CD14-positive monocyte (primary cell): Measurements from ENCODE around the gene LIMA1. TPM values are rescaled to one million over a fixed set of nuclear protein-coding genes. Genes with fewer than 3 reads are reported as not detected.

Experiments
- DNase-seq, 3 donors: peaks; one replicate each; pipeline ENCODE4 v3.0.0-alpha.2; 2011 to 2022
- H2AFZ ChIP-seq: 2 replicates; pipeline ENCODE4 v1.6.0; 2012; ENCODE audit warnings: mild to moderate bottlenecking, low read depth, low read length, inconsistent platforms; ENCODE audit not compliant: insufficient read depth, poor library complexity, severe bottlenecking
- H3K27ac ChIP-seq, 2 donors: 1 replicate in 1 of 2; 2 replicates in 1 of 2; pipeline ENCODE4 v1.5.1; 2012 to 2013; ENCODE audit warnings: low read length in 2 of 2, control low read depth in 1 of 2, inconsistent platforms in 1 of 2, low read depth in 1 of 2, mild to moderate bottlenecking in 1 of 2
- H3K27me3 ChIP-seq, 2 donors: one replicate each; pipeline versions ENCODE4 v1.6.0 to v1.6.1; 2011 to 2013; ENCODE audit warnings: low read length in 2 of 2; ENCODE audit not compliant: control insufficient read depth in 2 of 2, insufficient read depth in 2 of 2
- H3K36me3 ChIP-seq, 2 donors: replicated peaks in 1 of 2; 1 replicate in 1 of 2; 2 replicates in 1 of 2; pipeline versions ENCODE4 v1.5.1 to v1.6.1; 2012 to 2013; ENCODE audit warnings: low read length in 2 of 2, control low read depth in 1 of 2, inconsistent platforms in 1 of 2, mild to moderate bottlenecking in 1 of 2; ENCODE audit not compliant: insufficient read depth in 2 of 2, control insufficient read depth in 1 of 2
- H3K4me1 ChIP-seq, 2 donors: 1 replicate in 1 of 2; 2 replicates in 1 of 2; pipeline versions ENCODE4 v1.5.1 to v1.6.1; 2012 to 2013; ENCODE audit warnings: low read length in 2 of 2, control low read depth in 1 of 2, inconsistent platforms in 1 of 2, mild to moderate bottlenecking in 1 of 2, moderate library complexity in 1 of 2; ENCODE audit not compliant: insufficient read depth in 2 of 2, control insufficient read depth in 1 of 2
- H3K4me2 ChIP-seq: replicated peaks from 2 replicates; pipeline ENCODE3; 2012; ENCODE audit warnings: low read length, moderate library complexity, mild to moderate bottlenecking; ENCODE audit not compliant: poor library complexity, severe bottlenecking; ENCODE audit errors: extremely low read depth
- H3K4me3 ChIP-seq, 3 experiments: fragments of 200-600 bp in 1 of 3; sonication (generic) in 1 of 3; replicated peaks in 1 of 3; 1 replicate in 2 of 3; 2 replicates in 1 of 3; pipeline ENCODE4 v1.5.1; 2011 to 2013; ENCODE audit warnings: low read length in 3 of 3, mild to moderate bottlenecking in 3 of 3, control low read depth in 2 of 3, low read depth in 2 of 3, inconsistent platforms in 1 of 3, moderate library complexity in 1 of 3
- H3K79me2 ChIP-seq: 2 replicates; pipeline ENCODE4 v1.6.0; 2012; ENCODE audit warnings: mild to moderate bottlenecking, control low read depth, inconsistent platforms, low read length, moderate library complexity; ENCODE audit not compliant: insufficient read depth
- H3K9ac ChIP-seq: 2 replicates; pipeline ENCODE4 v1.6.0; 2017; ENCODE audit warnings: low read length, mild to moderate bottlenecking; ENCODE audit not compliant: insufficient read depth, poor library complexity, severe bottlenecking
- H3K9me3 ChIP-seq, 2 donors: replicated peaks in 1 of 2; 1 replicate in 1 of 2; 2 replicates in 1 of 2; pipeline versions ENCODE4 v1.5.1 to v1.6.1; 2012 to 2013; ENCODE audit warnings: low read length in 2 of 2, control low read depth in 1 of 2; ENCODE audit not compliant: control insufficient read depth in 1 of 2, insufficient read depth in 1 of 2
- H4K20me1 ChIP-seq: 2 replicates; pipeline ENCODE4 v1.6.0; 2012; ENCODE audit warnings: mild to moderate bottlenecking, low read length, control low read depth, moderate library complexity; ENCODE audit not compliant: insufficient read depth
- H3K27ac Mint-ChIP-seq, 7 donors: one replicate each; pipeline ENCODE4 v1.8.0; 2020; ENCODE audit warnings: mild to moderate bottlenecking in 7 of 7, mixed read lengths in 7 of 7, moderate library complexity in 6 of 7, inconsistent platforms in 2 of 7
- H3K27me3 Mint-ChIP-seq, 3 donors: one replicate each; pipeline ENCODE4 v1.8.0; 2021 to 2022; ENCODE audit warnings: low read depth in 3 of 3, mild to moderate bottlenecking in 3 of 3, mixed read lengths in 3 of 3, moderate library complexity in 3 of 3, inconsistent platforms in 1 of 3
- H3K36me3 Mint-ChIP-seq, 2 donors: one replicate each; pipeline ENCODE4 v1.8.0; 2020; ENCODE audit warnings: mixed read lengths in 2 of 2, inconsistent platforms in 1 of 2, mild to moderate bottlenecking in 1 of 2
- H3K4me1 Mint-ChIP-seq: one replicate; pipeline ENCODE4 v1.8.0; 2020; ENCODE audit warnings: mild to moderate bottlenecking, mixed read lengths
- H3K4me3 Mint-ChIP-seq, 2 donors: one replicate each; pipeline ENCODE4 v1.8.0; 2020; ENCODE audit warnings: mild to moderate bottlenecking in 2 of 2, mixed read lengths in 2 of 2, moderate library complexity in 1 of 2
- H3K9me3 Mint-ChIP-seq, 7 donors: one replicate each; pipeline ENCODE4 v1.8.0; 2020 to 2022; ENCODE audit warnings: mixed read lengths in 7 of 7, mild to moderate bottlenecking in 6 of 7, moderate library complexity in 6 of 7, inconsistent platforms in 2 of 7
- WGBS: methylation state at CpG from one replicate; pipeline ENCODE4 v1.1.5; 2013; ENCODE audit warnings: missing lambda C conversion rate; ENCODE audit not compliant: insufficient coverage; 5-methylcytosine and 5-hydroxymethylcytosine counted together
- intact Hi-C, 2 donors: fragments of 100-400 bp; cut with micrococcal nuclease; formaldehyde crosslinking; loops; one replicate each; pipeline versions ENCODE4 v1.15.0 to v1.15.1; 2023
- polyA plus RNA-seq, 3 donors: library from polyadenylated mRNA; depleted of rRNA in 1 of 3; unstranded in 2 of 3; stranded (reverse) in 1 of 3; fragments of 300-500 nt in 2 of 3; fragments of >200 nt in 1 of 3; fragmentation: Illumina TruSeq in 2 of 3; gene quantifications; 1 replicate in 2 of 3; 2 replicates in 1 of 3; pipeline ENCODE4 v1.2.3, GENCODE V29; 2012 to 2021
- TF ChIP-seq, protein P1 (sequence below): fragments of 200-600 bp; IDR thresholded peaks from one replicate; pipeline ENCODE4 v1.8.0; 2022; ENCODE audit warnings: antibody characterized with exemption, mild to moderate bottlenecking

LIMA1 gene
- polyA plus RNA-seq, 3 donors = 0.24 to 0.62 (median 0.51) TPM

DNA sequence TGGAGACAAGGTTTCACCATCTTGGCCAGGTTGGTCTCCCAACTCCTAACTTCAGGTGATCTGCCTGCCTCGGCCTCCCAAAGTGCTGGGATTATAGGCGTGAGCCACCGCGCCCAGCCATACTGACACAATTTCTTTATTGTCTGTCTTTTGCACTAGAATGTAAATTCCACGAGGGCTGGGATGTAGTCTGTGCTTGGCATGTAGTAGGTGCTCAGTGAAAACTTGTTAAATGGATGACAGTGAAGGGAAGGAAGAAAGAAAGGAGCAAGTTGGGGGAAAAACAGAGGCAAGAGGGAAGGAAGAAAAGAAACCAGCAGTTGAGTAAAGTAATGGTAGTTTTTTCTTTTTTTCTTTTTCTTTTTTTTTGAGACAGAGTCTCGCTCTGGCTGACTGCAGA lies 53.1 kb downstream of the LIMA1 start:
- Histone ChIP-seq H3K4me2 (no peak overlapping the region), H3K79me2 (no peaks in the 10 kb centered on the region), H3K4me1 (no peaks in the 10 kb centered on the region), H3K4me3 (no peak overlapping the region), H3K9me3 (no peaks in the 10 kb centered on the region), H3K27ac (no peak overlapping the region), H3K9ac (no peak overlapping the region), H4K20me1 (no peaks in the 10 kb centered on the region), H3K36me3 (no peaks in the 10 kb centered on the region), H3K27me3 (no peaks in the 10 kb centered on the region), H2AFZ (no peak overlapping the region)
- intact Hi-C loops = no loop called here
- Mint-ChIP-seq H3K27me3 (peaks cover 0 to 9% (median 0%) of the 10 kb centered on the region in 3 donors), H3K36me3 (no peaks in the 10 kb centered on the region), H3K4me1 (no peaks in the 10 kb centered on the region), H3K4me3 (no peak overlapping the region), H3K27ac (no peak overlapping the region), H3K9me3 (no peaks in the 10 kb centered on the region)
- no peak for DNase-seq
- WGBS = 100% methylated on average over 4 of the region's 6 CpGs
- TF ChIP-seq, protein P1, sequence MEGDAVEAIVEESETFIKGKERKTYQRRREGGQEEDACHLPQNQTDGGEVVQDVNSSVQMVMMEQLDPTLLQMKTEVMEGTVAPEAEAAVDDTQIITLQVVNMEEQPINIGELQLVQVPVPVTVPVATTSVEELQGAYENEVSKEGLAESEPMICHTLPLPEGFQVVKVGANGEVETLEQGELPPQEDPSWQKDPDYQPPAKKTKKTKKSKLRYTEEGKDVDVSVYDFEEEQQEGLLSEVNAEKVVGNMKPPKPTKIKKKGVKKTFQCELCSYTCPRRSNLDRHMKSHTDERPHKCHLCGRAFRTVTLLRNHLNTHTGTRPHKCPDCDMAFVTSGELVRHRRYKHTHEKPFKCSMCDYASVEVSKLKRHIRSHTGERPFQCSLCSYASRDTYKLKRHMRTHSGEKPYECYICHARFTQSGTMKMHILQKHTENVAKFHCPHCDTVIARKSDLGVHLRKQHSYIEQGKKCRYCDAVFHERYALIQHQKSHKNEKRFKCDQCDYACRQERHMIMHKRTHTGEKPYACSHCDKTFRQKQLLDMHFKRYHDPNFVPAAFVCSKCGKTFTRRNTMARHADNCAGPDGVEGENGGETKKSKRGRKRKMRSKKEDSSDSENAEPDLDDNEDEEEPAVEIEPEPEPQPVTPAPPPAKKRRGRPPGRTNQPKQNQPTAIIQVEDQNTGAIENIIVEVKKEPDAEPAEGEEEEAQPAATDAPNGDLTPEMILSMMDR = no peak

DNA sequence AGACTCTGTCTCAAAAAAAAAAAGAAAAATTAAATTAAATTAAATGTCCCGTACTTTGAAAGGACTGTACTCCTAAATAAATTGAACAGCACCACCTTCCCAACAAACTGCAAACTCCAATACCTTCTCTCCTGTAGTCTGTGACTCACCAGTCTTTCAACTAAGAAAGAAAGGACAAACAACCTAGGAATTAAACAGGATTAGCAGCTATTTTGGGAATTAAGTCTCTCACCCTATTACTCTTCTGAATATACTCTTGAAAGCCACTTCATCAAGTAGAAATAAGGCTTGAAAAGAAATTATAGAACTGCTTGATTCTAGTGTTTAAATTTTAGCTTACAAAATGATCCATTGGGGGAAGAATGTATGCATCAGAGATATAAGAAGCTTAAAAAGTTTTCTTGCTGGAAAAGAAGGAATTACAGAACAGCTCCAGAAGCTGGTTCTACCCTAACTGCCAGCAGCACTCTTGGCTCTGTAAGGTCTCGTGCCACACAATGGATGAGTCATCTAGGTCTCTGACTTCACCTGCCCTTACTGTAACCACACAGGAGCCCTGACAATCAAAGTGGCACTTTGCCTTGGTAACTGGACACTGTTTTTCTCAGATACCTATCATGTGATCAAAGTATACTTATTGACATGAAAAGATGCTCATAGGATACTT lies 59.2 kb downstream of the LIMA1 start:
- Mint-ChIP-seq H3K4me3 (no peak overlapping the region), H3K27ac (no peak overlapping the region), H3K4me1 (peaks cover 14% of the 10 kb centered on the region), H3K9me3 (no peaks in the 10 kb centered on the region), H3K36me3 (no peaks in the 10 kb centered on the region), H3K27me3 (peaks cover 0 to 4% (median 0%) of the 10 kb centered on the region in 3 donors)
- H3K27ac ChIP-seq = no peak overlapping the region
- H3K79me2 ChIP-seq = peaks cover 5% of the 10 kb centered on the region
- intact Hi-C loops = no loop called here
- peak overlapping the region; percentile 12 for H2AFZ ChIP-seq
- WGBS = 71% methylated on average over 1 of the region's 2 CpGs
- no peak for DNase-seq
- no peak overlapping the region for H3K9ac ChIP-seq
- H3K4me3 ChIP-seq = no peak overlapping the region
- TF ChIP-seq, protein P1 = no peak
- H4K20me1 ChIP-seq = no peaks in the 10 kb centered on the region
- no peaks in the 10 kb centered on the region for H3K36me3 ChIP-seq
- no peaks in the 10 kb centered on the region for H3K9me3 ChIP-seq
- no peaks in the 10 kb centered on the region for H3K27me3 ChIP-seq
- H3K4me1 ChIP-seq = peaks cover 30 to 34% of the 10 kb centered on the region in 2 donors
- no peak overlapping the region for H3K4me2 ChIP-seq
